ENCODE measurements around the gene DEPDC4.
"Not testable (repeated sequence)": the region's sequence is repeated elsewhere in the genome, so short reads cannot be mapped to it uniquely, and the experiment has no call there.

DEPDC4 gene

GRCh38 chr12:100274291-100274690 lies 7.4 kb upstream of the DEPDC4 start:
- Mint-ChIP-seq H3K4me1 (peaks cover 28% of the 10 kb centered on the region), H3K27me3 (no peaks in the 10 kb centered on the region), H3K9me3 (no peaks in the 10 kb centered on the region), H3K27ac (no peak overlapping the region), H3K36me3 (peaks cover 4% of the 10 kb centered on the region), H3K4me3 (no peak overlapping the region)
- ATAC-seq (ENCODE audit: low read depth) (no peak), DNase-seq (ENCODE audit: low spot score in 2 of 2) (no peak)

DNA sequence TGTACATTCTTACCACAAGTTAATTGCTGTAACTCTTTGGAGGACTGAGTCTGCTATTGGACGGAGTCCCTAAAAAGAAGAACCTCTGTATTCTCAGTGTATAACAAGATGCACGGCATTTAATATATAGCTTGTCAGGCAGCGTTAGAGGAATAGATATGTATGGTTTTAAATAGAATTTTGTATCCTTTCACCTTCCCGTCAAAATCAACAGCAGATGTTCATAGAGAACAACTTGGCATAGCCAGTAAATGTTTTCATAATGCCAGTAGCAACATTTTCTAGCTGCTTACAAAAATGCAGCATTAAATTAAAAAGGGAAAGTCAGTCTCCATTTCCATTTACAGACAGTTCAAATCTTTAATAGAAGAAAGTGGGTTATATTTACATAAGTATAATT lies 6.9 kb upstream of the DEPDC4 start:
- Mint-ChIP-seq H3K9me3 (no peaks in the 10 kb centered on the region), H3K36me3 (peaks cover 5% of the 10 kb centered on the region), H3K4me1 (peaks cover 31% of the 10 kb centered on the region), H3K27me3 (no peaks in the 10 kb centered on the region), H3K4me3 (no peak overlapping the region), H3K27ac (no peak overlapping the region)
- ATAC-seq (ENCODE audit: low read depth) (no peak), DNase-seq (ENCODE audit: low spot score in 2 of 2) (no peak)

DNA sequence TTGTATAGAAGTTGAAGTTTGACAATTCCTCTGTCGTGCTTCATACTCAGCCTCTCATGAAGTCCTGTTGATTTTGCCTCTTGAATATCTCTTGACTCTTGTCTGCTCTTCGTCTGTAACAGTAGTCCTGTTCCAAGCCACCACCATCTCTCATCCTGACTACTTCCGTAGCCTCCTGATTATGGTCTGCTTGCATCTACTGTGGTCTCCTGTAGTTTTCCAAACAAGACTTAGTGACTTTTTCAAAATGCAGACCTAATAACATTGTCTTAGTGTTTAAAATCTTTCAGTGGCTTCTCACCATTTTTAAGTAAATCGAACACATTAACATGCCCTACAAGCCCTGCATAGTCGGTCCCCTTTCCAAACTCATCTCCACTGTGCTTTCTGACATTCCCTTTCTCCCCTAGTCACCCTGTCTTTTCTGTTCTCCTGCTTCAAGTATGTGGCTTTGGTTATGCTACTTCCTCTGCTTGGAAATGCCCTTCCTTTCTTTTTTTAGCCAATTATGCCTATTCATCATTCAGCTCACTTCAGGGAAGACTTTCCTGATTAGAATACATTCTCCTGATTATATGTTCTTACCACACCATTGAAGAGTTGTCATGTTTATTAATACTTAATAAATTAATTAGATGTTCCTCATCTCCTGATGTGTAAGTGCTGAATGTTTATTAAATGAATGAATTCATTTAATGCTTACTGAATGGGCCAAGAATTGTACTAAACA lies 2.1 kb upstream of the DEPDC4 start:
- no peak for DNase-seq (ENCODE audit: low spot score in 2 of 2)
- peaks cover 4% of the 10 kb centered on the region for H3K36me3 Mint-ChIP-seq
- peak overlapping the region; percentile 61 for H3K4me3 Mint-ChIP-seq
- peak overlapping the region; percentile 1 for H3K27ac Mint-ChIP-seq
- ATAC-seq (ENCODE audit: low read depth) = no peak
- no peaks in the 10 kb centered on the region for H3K27me3 Mint-ChIP-seq
- peaks cover 23% of the 10 kb centered on the region for H3K4me1 Mint-ChIP-seq
- H3K9me3 Mint-ChIP-seq = no peaks in the 10 kb centered on the region

GRCh38 chr12:100267603-100268281 lies 863 bp upstream of the DEPDC4 start:
- Mint-ChIP-seq H3K4me3 (peak overlapping the region; percentile 100), H3K9me3 (no peaks in the 10 kb centered on the region), H3K4me1 (peaks cover 15% of the 10 kb centered on the region), H3K27me3 (no peaks in the 10 kb centered on the region), H3K27ac (peak overlapping the region; percentile 90), H3K36me3 (peaks cover 4% of the 10 kb centered on the region)
- ATAC-seq (ENCODE audit: low read depth) (no peak), DNase-seq (ENCODE audit: low spot score in 2 of 2) (no peak)

DNA sequence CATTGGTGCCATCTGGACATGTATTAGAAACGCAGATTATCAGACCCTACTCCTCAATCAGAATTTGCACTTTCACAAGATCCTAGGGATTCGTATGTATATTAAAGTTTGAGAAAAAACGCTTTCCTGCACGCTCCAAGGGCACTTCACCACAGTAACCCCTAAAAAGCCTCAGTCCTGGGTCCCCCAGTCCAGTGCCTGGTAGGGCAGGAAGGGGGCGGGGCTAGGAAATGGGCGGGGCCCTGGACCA lies 369 bp downstream of the DEPDC4 start:
- no peaks in the 10 kb centered on the region for H3K9me3 Mint-ChIP-seq
- H3K36me3 Mint-ChIP-seq = peaks cover 2% of the 10 kb centered on the region
- ATAC-seq (ENCODE audit: low read depth) (peak; percentile 75), DNase-seq (ENCODE audit: low spot score in 2 of 2) (no peak)
- H3K27ac Mint-ChIP-seq = peak overlapping the region; percentile 90
- peaks cover 15% of the 10 kb centered on the region for H3K4me1 Mint-ChIP-seq
- H3K27me3 Mint-ChIP-seq = no peaks in the 10 kb centered on the region
- peak overlapping the region; percentile 100 for H3K4me3 Mint-ChIP-seq

DNA sequence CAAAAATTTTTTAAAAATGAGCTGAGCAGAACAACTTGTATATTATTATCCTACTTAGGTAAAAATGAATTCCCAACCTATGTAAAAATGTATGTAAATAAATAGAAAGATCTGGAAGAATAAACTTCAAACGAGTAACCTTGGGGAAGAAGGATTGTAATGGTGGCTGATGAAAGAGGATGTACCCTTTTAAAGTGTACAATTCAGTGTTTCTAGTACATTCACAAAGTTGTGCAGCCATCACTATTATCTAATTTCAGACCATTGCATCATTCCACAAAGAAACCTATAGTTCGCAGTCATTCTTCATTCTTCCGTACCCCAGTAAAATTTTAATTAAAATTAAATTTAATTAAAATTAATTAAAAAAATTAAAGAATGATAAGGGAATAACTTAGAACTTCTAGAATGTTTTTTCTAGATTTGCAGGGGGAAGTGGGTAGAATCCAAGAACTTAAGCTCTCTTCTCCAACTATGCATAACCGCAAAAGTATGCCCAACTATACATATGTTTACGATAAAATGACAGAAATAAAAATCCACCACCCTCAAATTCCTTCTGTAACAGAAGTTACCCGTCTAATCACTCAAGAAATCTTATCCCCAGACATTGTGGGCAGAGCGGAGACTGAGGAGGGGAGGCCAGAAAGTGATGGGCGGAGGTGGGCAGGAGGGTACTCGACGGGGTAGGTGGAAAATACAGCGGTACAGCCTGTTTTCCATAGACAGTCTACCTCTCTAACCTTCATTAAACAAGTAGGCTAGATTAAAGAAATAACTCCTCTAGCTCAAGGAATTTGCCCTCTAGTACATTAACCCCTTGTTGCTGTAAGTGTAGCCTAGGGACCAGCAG lies 921 bp downstream of the DEPDC4 start:
- peaks cover 2% of the 10 kb centered on the region for H3K36me3 Mint-ChIP-seq
- H3K4me3 Mint-ChIP-seq = peak overlapping the region; percentile 100
- no peak for ATAC-seq (ENCODE audit: low read depth)
- H3K27me3 Mint-ChIP-seq = no peaks in the 10 kb centered on the region
- H3K27ac Mint-ChIP-seq = no peak overlapping the region
- H3K4me1 Mint-ChIP-seq = peaks cover 15% of the 10 kb centered on the region
- no peak for DNase-seq (ENCODE audit: low spot score in 2 of 2)
- no peaks in the 10 kb centered on the region for H3K9me3 Mint-ChIP-seq

GRCh38 chr12:100265107-100265506 lies 1.8 kb downstream of the DEPDC4 start:
- not testable (repeated sequence) for H3K27me3 Mint-ChIP-seq; ATAC-seq (ENCODE audit: low read depth); H3K9me3 Mint-ChIP-seq; DNase-seq (ENCODE audit: low spot score in 2 of 2); H3K27ac Mint-ChIP-seq; H3K4me3 Mint-ChIP-seq; H3K36me3 Mint-ChIP-seq
- H3K4me1 Mint-ChIP-seq = peaks cover 13% of the 10 kb centered on the region

GRCh38 chr12:100263131-100263530 lies 3.7 kb downstream of the DEPDC4 start:
- Mint-ChIP-seq H3K36me3 (no peaks in the 10 kb centered on the region), H3K9me3 (no peaks in the 10 kb centered on the region), H3K4me1 (peaks cover 2% of the 10 kb centered on the region), H3K27me3 (no peaks in the 10 kb centered on the region), H3K4me3 (no peak overlapping the region), H3K27ac (no peak overlapping the region)
- no peak for ATAC-seq (ENCODE audit: low read depth)
- DNase-seq (ENCODE audit: low spot score in 2 of 2) = no peak

DNA sequence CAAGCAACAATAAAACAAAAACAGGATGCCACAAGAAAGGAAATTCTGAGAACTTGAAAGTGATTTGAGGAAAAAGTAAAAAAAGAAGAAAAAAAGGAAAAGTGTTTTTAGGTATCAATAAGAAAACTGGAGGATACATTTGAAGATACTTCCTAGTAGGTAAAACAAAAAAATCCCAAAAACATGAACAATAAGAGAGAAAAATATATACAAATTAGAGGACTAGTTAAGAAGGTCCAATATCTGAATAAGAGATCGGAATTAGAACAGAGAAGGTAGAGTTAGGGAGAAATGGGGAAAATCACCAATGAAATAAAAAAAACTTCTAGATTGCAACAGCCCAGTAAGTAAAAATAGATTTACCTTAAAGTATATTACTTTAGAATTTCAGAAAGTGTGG lies 8.8 kb downstream of the DEPDC4 start:
- H3K4me3 Mint-ChIP-seq = no peak overlapping the region
- DNase-seq (ENCODE audit: low spot score in 2 of 2) (no peak), ATAC-seq (ENCODE audit: low read depth) (no peak)
- no peaks in the 10 kb centered on the region for H3K27me3 Mint-ChIP-seq
- no peaks in the 10 kb centered on the region for H3K9me3 Mint-ChIP-seq
- H3K36me3 Mint-ChIP-seq = no peaks in the 10 kb centered on the region
- H3K4me1 Mint-ChIP-seq = no peaks in the 10 kb centered on the region
- H3K27ac Mint-ChIP-seq = no peak overlapping the region

DNA sequence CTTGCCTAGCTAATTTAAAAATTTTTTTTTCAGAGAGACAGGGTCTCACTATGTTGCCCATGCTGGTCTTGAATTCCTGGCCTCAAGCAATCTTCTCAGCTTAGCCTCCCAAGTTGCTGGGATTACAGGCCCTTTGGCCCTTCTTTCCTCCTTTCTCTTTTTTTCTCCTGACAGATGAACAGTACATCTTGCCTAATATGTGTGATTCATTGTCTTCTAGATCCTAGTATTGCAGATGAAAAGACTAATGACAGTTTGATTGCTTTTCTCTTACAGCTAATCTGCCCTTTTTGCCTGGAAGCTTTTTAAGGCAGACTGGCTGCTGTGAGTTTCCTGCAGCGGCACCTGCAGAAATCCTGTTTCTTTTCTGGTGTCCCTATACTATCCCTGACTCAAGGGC lies 12.0 kb downstream of the DEPDC4 start:
- ATAC-seq (ENCODE audit: low read depth) (no peak), DNase-seq (ENCODE audit: low spot score in 2 of 2) (no peak)
- Mint-ChIP-seq H3K36me3 (no peaks in the 10 kb centered on the region), H3K27ac (no peak overlapping the region), H3K9me3 (no peaks in the 10 kb centered on the region), H3K4me1 (no peaks in the 10 kb centered on the region), H3K27me3 (no peaks in the 10 kb centered on the region), H3K4me3 (no peak overlapping the region)

GRCh38 chr12:100253437-100253836 lies 13.4 kb downstream of the DEPDC4 start:
- Mint-ChIP-seq H3K9me3 (no peaks in the 10 kb centered on the region), H3K4me3 (no peak overlapping the region), H3K36me3 (no peaks in the 10 kb centered on the region), H3K27ac (no peak overlapping the region), H3K4me1 (no peaks in the 10 kb centered on the region), H3K27me3 (no peaks in the 10 kb centered on the region)
- DNase-seq (ENCODE audit: low spot score in 2 of 2) = no peak
- ATAC-seq (ENCODE audit: low read depth) = no peak

DNA sequence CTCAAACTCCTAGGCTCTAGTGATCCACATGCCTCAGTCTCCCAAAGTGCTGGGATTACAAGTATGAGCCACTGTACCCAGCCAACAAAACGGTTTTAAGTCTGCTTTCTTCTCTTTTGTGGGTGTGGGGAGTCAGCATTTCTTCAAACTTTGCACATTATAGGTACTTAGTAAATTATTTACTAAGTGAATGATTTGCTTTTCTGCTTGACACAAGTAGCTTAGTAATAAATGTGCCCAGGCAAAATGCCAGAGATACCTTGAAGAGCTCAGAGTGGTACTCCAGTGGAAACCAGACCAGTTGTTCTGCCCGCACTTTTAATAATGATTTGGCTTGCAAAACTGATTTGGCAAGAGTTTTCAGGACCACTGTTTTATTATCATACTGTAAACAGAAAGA lies 15.0 kb downstream of the DEPDC4 start:
- ATAC-seq (ENCODE audit: low read depth) = no peak
- Mint-ChIP-seq H3K9me3 (no peaks in the 10 kb centered on the region), H3K27me3 (no peaks in the 10 kb centered on the region), H3K4me3 (no peak overlapping the region), H3K27ac (no peak overlapping the region), H3K4me1 (no peaks in the 10 kb centered on the region), H3K36me3 (no peaks in the 10 kb centered on the region)
- DNase-seq (ENCODE audit: low spot score in 2 of 2) = no peak

GRCh38 chr12:100249941-100250340 lies 16.9 kb downstream of the DEPDC4 start:
- ATAC-seq (ENCODE audit: low read depth) (no peak), DNase-seq (ENCODE audit: low spot score in 2 of 2) (no peak)
- H3K4me1 Mint-ChIP-seq = peaks cover 2% of the 10 kb centered on the region
- no peak overlapping the region for H3K4me3 Mint-ChIP-seq
- H3K27me3 Mint-ChIP-seq = no peaks in the 10 kb centered on the region
- no peaks in the 10 kb centered on the region for H3K36me3 Mint-ChIP-seq
- no peak overlapping the region for H3K27ac Mint-ChIP-seq
- H3K9me3 Mint-ChIP-seq = no peaks in the 10 kb centered on the region

- Mint-ChIP-seq H3K36me3 (no peaks in the 10 kb centered on the region), H3K27ac (no peak overlapping the region), H3K4me1 (peaks cover 2% of the 10 kb centered on the region), H3K4me3 (no peak overlapping the region), H3K27me3 (no peaks in the 10 kb centered on the region), H3K9me3 (no peaks in the 10 kb centered on the region)
- ATAC-seq (ENCODE audit: low read depth) = no peak
- DNase-seq (ENCODE audit: low spot score in 2 of 2) = no peak
These were observed 18.0 kb downstream of the DEPDC4 start for GRCh38 chr12:100248886-100249285.

All from memory B cell (primary cell).